Liver (tissue), 9 donors: Measurements from ENCODE around the gene NCBP1. TPM values are rescaled to one million over a fixed set of nuclear protein-coding genes. Genes with fewer than 3 reads are reported as not detected.

Experiments used
- DNase-seq: peaks from one replicate; pipeline ENCODE4 v3.0.0-alpha.2; 2017; ENCODE audit warnings: low spot score
- H3K27ac ChIP-seq, 2 donors: one replicate each; pipeline ENCODE4 v1.7.0; 2013; ENCODE audit warnings: inconsistent platforms in 2 of 2, low read length in 2 of 2, control low read depth in 1 of 2, low read depth in 1 of 2, mild to moderate bottlenecking in 1 of 2
- H3K27me3 ChIP-seq, 4 donors: one replicate each; pipeline versions ENCODE4 v1.6.1 to v1.7.0; 2013; ENCODE audit warnings: low read length in 3 of 4, inconsistent platforms in 1 of 4, mild to moderate bottlenecking in 1 of 4, moderate library complexity in 1 of 4; ENCODE audit not compliant: control insufficient read depth in 4 of 4, insufficient read depth in 4 of 4
- H3K36me3 ChIP-seq, 4 donors: one replicate each; pipeline versions ENCODE4 v1.6.1 to v1.7.0; 2013; ENCODE audit warnings: low read length in 3 of 4, mild to moderate bottlenecking in 3 of 4, low read depth in 1 of 4, moderate library complexity in 1 of 4; ENCODE audit not compliant: control insufficient read depth in 4 of 4, insufficient read depth in 3 of 4
- H3K4me1 ChIP-seq, 4 donors: one replicate each; pipeline versions ENCODE4 v1.6.1 to v1.7.0; 2013; ENCODE audit warnings: low read length in 3 of 4, mild to moderate bottlenecking in 3 of 4, moderate library complexity in 1 of 4; ENCODE audit not compliant: control insufficient read depth in 4 of 4, insufficient read depth in 4 of 4
- H3K4me3 ChIP-seq, 3 donors: one replicate each; pipeline versions ENCODE4 v1.6.1 to v1.7.0; 2013; ENCODE audit warnings: low read length in 3 of 3, control low read depth in 1 of 3, low read depth in 1 of 3, mild to moderate bottlenecking in 1 of 3
- H3K9ac ChIP-seq, 2 donors: one replicate each; pipeline ENCODE4 v1.7.0; 2013; ENCODE audit warnings: low read length in 2 of 2, mild to moderate bottlenecking in 2 of 2, moderate library complexity in 2 of 2, control low read depth in 1 of 2, low read depth in 1 of 2
- H3K9me3 ChIP-seq, 4 donors: one replicate each; pipeline versions ENCODE4 v1.6.1 to v1.7.0; 2013; ENCODE audit warnings: low read length in 3 of 4; ENCODE audit not compliant: control insufficient read depth in 4 of 4
- EGR1 ChIP-seq, 2 donors: IDR thresholded peaks; 2 replicates each; pipeline ENCODE4 v1.6.1; 2016 to 2018; ENCODE audit warnings: antibody characterized with exemption in 2 of 2, low read depth in 2 of 2
- FOXA1 ChIP-seq: IDR thresholded peaks from 2 replicates; pipeline ENCODE4 v1.6.1; 2016; ENCODE audit warnings: antibody characterized with exemption
- FOXA2 ChIP-seq: IDR thresholded peaks from 2 replicates; pipeline ENCODE4 v1.6.1; 2016; ENCODE audit warnings: antibody characterized with exemption
- GABPA ChIP-seq, 2 donors: IDR thresholded peaks in 1 of 2; conservative IDR thresholded peaks in 1 of 2; 2 replicates each; pipeline ENCODE4 v1.6.1; 2016; ENCODE audit warnings: antibody characterized with exemption in 2 of 2, mild to moderate bottlenecking in 1 of 2, moderate library complexity in 1 of 2
- HNF4A ChIP-seq, 2 donors: conservative IDR thresholded peaks; 2 replicates each; pipeline ENCODE4 v1.6.1; 2016; ENCODE audit warnings: antibody characterized with exemption in 2 of 2, mild to moderate bottlenecking in 2 of 2
- HNF4G ChIP-seq: IDR thresholded peaks from 2 replicates; pipeline ENCODE4 v1.6.1; 2016; ENCODE audit warnings: antibody characterized with exemption
- JUND ChIP-seq, 2 donors: IDR thresholded peaks; 2 replicates each; pipeline ENCODE4 v1.6.1; 2016; ENCODE audit warnings: antibody characterized with exemption in 2 of 2
- NR2F2 ChIP-seq: IDR thresholded peaks from 2 replicates; pipeline ENCODE4 v1.6.1; 2016; ENCODE audit warnings: antibody characterized with exemption
- RAD21 ChIP-seq, 2 donors: IDR thresholded peaks; 2 replicates each; pipeline ENCODE4 v1.6.1; 2016; ENCODE audit warnings: antibody characterized with exemption in 2 of 2, mild to moderate bottlenecking in 2 of 2
- RXRA ChIP-seq, 2 donors: IDR thresholded peaks; 2 replicates each; pipeline ENCODE4 v1.6.1; 2017 to 2018; ENCODE audit warnings: antibody characterized with exemption in 2 of 2, mild to moderate bottlenecking in 1 of 2
- SP1 ChIP-seq: IDR thresholded peaks from 2 replicates; pipeline ENCODE4 v1.6.1; 2018; ENCODE audit warnings: antibody characterized with exemption, mild to moderate bottlenecking
- TAF1 ChIP-seq: conservative IDR thresholded peaks from 2 replicates; pipeline ENCODE4 v1.6.1; 2016; ENCODE audit warnings: antibody characterized with exemption, mild to moderate bottlenecking
- YY1 ChIP-seq: IDR thresholded peaks from 2 replicates; pipeline ENCODE4 v1.6.1; 2016; ENCODE audit warnings: antibody characterized with exemption, mild to moderate bottlenecking
- WGBS: extraction: QIAGEN DNeasy Blood & Tissue Kit; methylation state at CpG from one replicate; pipeline ENCODE4 v1.1.7; 2013; 5-methylcytosine and 5-hydroxymethylcytosine counted together
- polyA plus RNA-seq, 2 donors: library from polyadenylated mRNA; stranded (reverse) in 1 of 2; unstranded in 1 of 2; fragments of 200-250 nt in 1 of 2; fragments of >200 nt in 1 of 2; fragmentation: Nextera tagmentation in 1 of 2; extraction: Ambion mirVana in 1 of 2; gene quantifications; one replicate each; pipeline versions ENCODE4 v1.2.1 to v1.2.3, GENCODE V29; 2013 to 2015
- total RNA-seq, 2 donors: library from RNA; depleted of rRNA; stranded (reverse); fragments of >200 nt; gene quantifications; one replicate each; pipeline ENCODE4 v1.2.3, GENCODE V29; 2014
- TF ChIP-seq, protein P1 (sequence below): fragments of 150-350 bp; IDR thresholded peaks from 2 replicates; pipeline ENCODE4 v1.5.1; 2017; ENCODE audit warnings: improper control_type of control experiment, low read depth, low read length; ENCODE audit not compliant: missing input control
- TF ChIP-seq, protein P2 (sequence below): IDR thresholded peaks from 2 replicates; pipeline ENCODE4 v1.6.1; 2016; ENCODE audit warnings: antibody characterized with exemption, mild to moderate bottlenecking
- TF ChIP-seq, protein P3 (sequence below): IDR thresholded peaks from 2 replicates; pipeline ENCODE4 v1.6.1; 2016; ENCODE audit warnings: antibody characterized with exemption
- TF ChIP-seq, protein P4 (sequence below): IDR thresholded peaks from 2 replicates; pipeline ENCODE4 v1.6.1; 2016; ENCODE audit warnings: antibody characterized with exemption
- TF ChIP-seq, protein P5 (sequence below): IDR thresholded peaks from 2 replicates; pipeline ENCODE4 v1.6.1; 2016; ENCODE audit warnings: antibody characterized with exemption
- donor health status: healthy.
- donor health status: healthy.
- donor health status: healthy.
- donor health status: healthy.
- donor health status: healthy.

The NCBP1 gene
- total and polyA plus RNA-seq, 4 donors, result 6.6 to 16.6 (median 12.5) TPM

DNA sequence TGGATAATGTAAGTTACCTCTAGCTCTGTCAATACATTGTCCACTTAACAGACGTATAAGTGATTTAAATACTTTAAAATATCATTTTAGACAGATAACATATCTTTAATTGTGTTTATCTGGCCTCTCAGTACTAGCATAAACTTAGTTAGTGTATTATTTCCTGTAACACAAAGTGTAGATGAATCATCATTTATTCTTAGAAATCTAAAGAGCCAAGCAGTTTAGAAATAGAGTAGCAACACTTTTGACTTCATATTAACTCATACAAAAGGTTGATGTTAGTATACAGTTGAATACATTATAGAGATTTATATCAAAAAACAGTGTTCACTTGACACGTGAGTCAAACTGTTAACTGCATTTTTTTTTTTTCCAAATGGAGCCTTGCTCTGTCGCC, 18.0 kb downstream of the NCBP1 start:
- no peak for DNase-seq
- peaks cover 10 to 56% (median 41%) of the 10 kb centered on the region in 4 donors for H3K36me3 ChIP-seq
- WGBS, result 85% methylated on average over 3 of the region's 3 CpGs
- no peaks in the 10 kb centered on the region for H3K27me3 ChIP-seq
- H3K9ac ChIP-seq, result no peak overlapping the region
- TF ChIP-seq TAF1 (no peak), HNF4G (no peak), YY1 (no peak), SP1 (no peak), HNF4A (conservative IDR thresholded peaks at IDR 0.05) (no peak), RAD21 (IDR thresholded peaks at IDR 0.05) (no peak), RXRA (IDR thresholded peaks at IDR 0.05) (no peak), NR2F2 (no peak), FOXA1 (no peak), GABPA (IDR thresholded peaks at IDR 0.05 in 1 of 2, conservative IDR thresholded peaks at IDR 0.05 in 1 of 2) (no peak)
- TF ChIP-seq, protein P1, sequence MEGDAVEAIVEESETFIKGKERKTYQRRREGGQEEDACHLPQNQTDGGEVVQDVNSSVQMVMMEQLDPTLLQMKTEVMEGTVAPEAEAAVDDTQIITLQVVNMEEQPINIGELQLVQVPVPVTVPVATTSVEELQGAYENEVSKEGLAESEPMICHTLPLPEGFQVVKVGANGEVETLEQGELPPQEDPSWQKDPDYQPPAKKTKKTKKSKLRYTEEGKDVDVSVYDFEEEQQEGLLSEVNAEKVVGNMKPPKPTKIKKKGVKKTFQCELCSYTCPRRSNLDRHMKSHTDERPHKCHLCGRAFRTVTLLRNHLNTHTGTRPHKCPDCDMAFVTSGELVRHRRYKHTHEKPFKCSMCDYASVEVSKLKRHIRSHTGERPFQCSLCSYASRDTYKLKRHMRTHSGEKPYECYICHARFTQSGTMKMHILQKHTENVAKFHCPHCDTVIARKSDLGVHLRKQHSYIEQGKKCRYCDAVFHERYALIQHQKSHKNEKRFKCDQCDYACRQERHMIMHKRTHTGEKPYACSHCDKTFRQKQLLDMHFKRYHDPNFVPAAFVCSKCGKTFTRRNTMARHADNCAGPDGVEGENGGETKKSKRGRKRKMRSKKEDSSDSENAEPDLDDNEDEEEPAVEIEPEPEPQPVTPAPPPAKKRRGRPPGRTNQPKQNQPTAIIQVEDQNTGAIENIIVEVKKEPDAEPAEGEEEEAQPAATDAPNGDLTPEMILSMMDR, result no peak
- TF ChIP-seq, protein P2, sequence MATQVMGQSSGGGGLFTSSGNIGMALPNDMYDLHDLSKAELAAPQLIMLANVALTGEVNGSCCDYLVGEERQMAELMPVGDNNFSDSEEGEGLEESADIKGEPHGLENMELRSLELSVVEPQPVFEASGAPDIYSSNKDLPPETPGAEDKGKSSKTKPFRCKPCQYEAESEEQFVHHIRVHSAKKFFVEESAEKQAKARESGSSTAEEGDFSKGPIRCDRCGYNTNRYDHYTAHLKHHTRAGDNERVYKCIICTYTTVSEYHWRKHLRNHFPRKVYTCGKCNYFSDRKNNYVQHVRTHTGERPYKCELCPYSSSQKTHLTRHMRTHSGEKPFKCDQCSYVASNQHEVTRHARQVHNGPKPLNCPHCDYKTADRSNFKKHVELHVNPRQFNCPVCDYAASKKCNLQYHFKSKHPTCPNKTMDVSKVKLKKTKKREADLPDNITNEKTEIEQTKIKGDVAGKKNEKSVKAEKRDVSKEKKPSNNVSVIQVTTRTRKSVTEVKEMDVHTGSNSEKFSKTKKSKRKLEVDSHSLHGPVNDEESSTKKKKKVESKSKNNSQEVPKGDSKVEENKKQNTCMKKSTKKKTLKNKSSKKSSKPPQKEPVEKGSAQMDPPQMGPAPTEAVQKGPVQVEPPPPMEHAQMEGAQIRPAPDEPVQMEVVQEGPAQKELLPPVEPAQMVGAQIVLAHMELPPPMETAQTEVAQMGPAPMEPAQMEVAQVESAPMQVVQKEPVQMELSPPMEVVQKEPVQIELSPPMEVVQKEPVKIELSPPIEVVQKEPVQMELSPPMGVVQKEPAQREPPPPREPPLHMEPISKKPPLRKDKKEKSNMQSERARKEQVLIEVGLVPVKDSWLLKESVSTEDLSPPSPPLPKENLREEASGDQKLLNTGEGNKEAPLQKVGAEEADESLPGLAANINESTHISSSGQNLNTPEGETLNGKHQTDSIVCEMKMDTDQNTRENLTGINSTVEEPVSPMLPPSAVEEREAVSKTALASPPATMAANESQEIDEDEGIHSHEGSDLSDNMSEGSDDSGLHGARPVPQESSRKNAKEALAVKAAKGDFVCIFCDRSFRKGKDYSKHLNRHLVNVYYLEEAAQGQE, result no peak
- TF ChIP-seq, protein P3, sequence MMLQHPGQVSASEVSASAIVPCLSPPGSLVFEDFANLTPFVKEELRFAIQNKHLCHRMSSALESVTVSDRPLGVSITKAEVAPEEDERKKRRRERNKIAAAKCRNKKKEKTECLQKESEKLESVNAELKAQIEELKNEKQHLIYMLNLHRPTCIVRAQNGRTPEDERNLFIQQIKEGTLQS, result no peak
- TF ChIP-seq, protein P4, sequence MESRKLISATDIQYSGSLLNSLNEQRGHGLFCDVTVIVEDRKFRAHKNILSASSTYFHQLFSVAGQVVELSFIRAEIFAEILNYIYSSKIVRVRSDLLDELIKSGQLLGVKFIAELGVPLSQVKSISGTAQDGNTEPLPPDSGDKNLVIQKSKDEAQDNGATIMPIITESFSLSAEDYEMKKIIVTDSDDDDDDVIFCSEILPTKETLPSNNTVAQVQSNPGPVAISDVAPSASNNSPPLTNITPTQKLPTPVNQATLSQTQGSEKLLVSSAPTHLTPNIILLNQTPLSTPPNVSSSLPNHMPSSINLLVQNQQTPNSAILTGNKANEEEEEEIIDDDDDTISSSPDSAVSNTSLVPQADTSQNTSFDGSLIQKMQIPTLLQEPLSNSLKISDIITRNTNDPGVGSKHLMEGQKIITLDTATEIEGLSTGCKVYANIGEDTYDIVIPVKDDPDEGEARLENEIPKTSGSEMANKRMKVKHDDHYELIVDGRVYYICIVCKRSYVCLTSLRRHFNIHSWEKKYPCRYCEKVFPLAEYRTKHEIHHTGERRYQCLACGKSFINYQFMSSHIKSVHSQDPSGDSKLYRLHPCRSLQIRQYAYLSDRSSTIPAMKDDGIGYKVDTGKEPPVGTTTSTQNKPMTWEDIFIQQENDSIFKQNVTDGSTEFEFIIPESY, result no peak
- TF ChIP-seq, protein P5, sequence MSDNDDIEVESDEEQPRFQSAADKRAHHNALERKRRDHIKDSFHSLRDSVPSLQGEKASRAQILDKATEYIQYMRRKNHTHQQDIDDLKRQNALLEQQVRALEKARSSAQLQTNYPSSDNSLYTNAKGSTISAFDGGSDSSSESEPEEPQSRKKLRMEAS, result no peak
- H3K27ac ChIP-seq, result no peak overlapping the region
- no peaks in the 10 kb centered on the region for H3K9me3 ChIP-seq
- peaks cover 0 to 7% (median 5%) of the 10 kb centered on the region in 4 donors for H3K4me1 ChIP-seq
- no peak overlapping the region for H3K4me3 ChIP-seq

DNA sequence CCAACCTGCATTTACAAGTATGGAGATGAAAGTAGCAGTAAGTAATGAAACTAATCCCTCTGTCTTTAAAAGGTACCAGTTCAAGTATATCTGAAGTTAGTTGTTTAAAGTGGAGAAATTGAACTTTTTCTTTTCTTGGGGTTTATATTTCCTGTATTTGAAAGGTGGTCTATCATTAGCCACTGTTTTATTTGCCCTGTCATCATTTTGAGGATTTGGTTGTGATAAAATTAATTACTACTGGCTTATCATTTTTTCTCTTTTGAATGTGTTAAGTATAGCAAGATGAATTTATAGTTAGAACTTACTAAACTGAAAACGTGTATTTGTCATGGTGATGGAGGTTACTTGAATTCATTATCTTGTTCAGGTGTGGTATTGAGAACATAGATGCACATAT, 25.1 kb downstream of the NCBP1 start:
- Histone ChIP-seq H3K4me3 (no peak overlapping the region), H3K27me3 (no peaks in the 10 kb centered on the region), H3K36me3 (peaks cover 6 to 77% (median 62%) of the 10 kb centered on the region in 4 donors), H3K4me1 (no peaks in the 10 kb centered on the region), H3K9me3 (no peaks in the 10 kb centered on the region), H3K9ac (no peak overlapping the region), H3K27ac (no peak overlapping the region)
- 88% methylated on average over 1 of the region's 1 CpG for WGBS
- DNase-seq, result no peak
- TF ChIP-seq GABPA (IDR thresholded peaks at IDR 0.05 in 1 of 2, conservative IDR thresholded peaks at IDR 0.05 in 1 of 2) (no peak), NR2F2 (no peak), TAF1 (no peak), HNF4G (no peak), JUND (IDR thresholded peaks at IDR 0.05) (no peak), FOXA1 (no peak), RAD21 (IDR thresholded peaks at IDR 0.05) (no peak), EGR1 (IDR thresholded peaks at IDR 0.05; ENCODE audit: low read depth in 2 of 2) (no peak), FOXA2 (no peak)
- TF ChIP-seq, protein P1, result no peak
- TF ChIP-seq, protein P2, result no peak
- TF ChIP-seq, protein P5, result no peak
